ENCODE data around the gene GUCA2A.

GUCA2A gene

GRCh38 chr1:42152907-42153600 is 11.5 kb downstream of the GUCA2A start, which contains the start of gene GUCA2B:
Gene GUCA2B, plus strand, starts transcription at chr1:42153410. Its CDS starts 41 bp downstream, at chr1:42153451.
- no peak for DNase-seq

GRCh38 chr1:42152119-42152518 is 12.4 kb downstream of the GUCA2A start:
- no peak for DNase-seq

GRCh38 chr1:42150651-42151050 is 13.9 kb downstream of the GUCA2A start:
- no peak for DNase-seq

GRCh38 chr1:42148166-42148565 is 16.4 kb downstream of the GUCA2A start:
- no peak for DNase-seq

- peak; percentile 72 for DNase-seq
These were observed 17.8 kb downstream of the GUCA2A start for GRCh38 chr1:42146626-42147320.

- no peak for DNase-seq
These were observed 18.6 kb downstream of the GUCA2A start for GRCh38 chr1:42145764-42146625.

- DNase-seq, result no peak
These were observed 19.2 kb downstream of the GUCA2A start for GRCh38 chr1:42145389-42145716.

GRCh38 chr1:42144711-42145388 is 19.7 kb downstream of the GUCA2A start:
- DNase-seq, result no peak

GRCh38 chr1:42143896-42144710 is 20.4 kb downstream of the GUCA2A start:
- DNase-seq, result no peak

GRCh38 chr1:42142894-42143675 is 21.5 kb downstream of the GUCA2A start:
- no peak for DNase-seq

GRCh38 chr1:42141978-42142377 is 22.6 kb downstream of the GUCA2A start:
- DNase-seq, result no peak

- DNase-seq, result no peak
These were observed 24.4 kb downstream of the GUCA2A start for GRCh38 chr1:42140191-42140590.

- no peak for DNase-seq
These were observed 25.1 kb downstream of the GUCA2A start for GRCh38 chr1:42139444-42139843.

- DNase-seq, result no peak
These were observed 26.0 kb downstream of the GUCA2A start for GRCh38 chr1:42138586-42138985.

- DNase-seq, result no peak
These were observed 26.8 kb downstream of the GUCA2A start for GRCh38 chr1:42137766-42138165.

GRCh38 chr1:42136466-42136865 is 28.1 kb downstream of the GUCA2A start:
- no peak for DNase-seq

GRCh38 chr1:42135426-42135825 is 29.1 kb downstream of the GUCA2A start:
- no peak for DNase-seq

GRCh38 chr1:42133809-42134526 is 30.6 kb downstream of the GUCA2A start:
- no peak for DNase-seq

GRCh38 chr1:42133390-42133789 is 31.2 kb downstream of the GUCA2A start:
- no peak for DNase-seq

- no peak for DNase-seq
These were observed 34.4 kb downstream of the GUCA2A start for GRCh38 chr1:42130061-42130660.

Data from activated T-cell treated with anti-CD3 and anti-CD28 coated beads, Interleukin-2, amount 50 U/mL, for 1 hour (primary cell).